HG02571 (cell line): ENCODE measurements around the gene SCRN1.
A peak's percentile ranks its signal among the peaks of the same experiment; 100 is the strongest.

Experiments used
- ATAC-seq: cut with Tn5 transposase; IDR thresholded peaks from one replicate; pipeline ENCODE4 v1.9.1; 2021; ENCODE audit warnings: mild to moderate bottlenecking, moderate library complexity; ENCODE audit not compliant: unreplicated experiment

SCRN1 gene

GRCh38 chr7:30010021-30010420, 20.4 kb upstream of the SCRN1 start:
- no peak for ATAC-seq

GRCh38 chr7:30005464-30005863, 15.9 kb upstream of the SCRN1 start:
- no peak for ATAC-seq

- ATAC-seq: no peak
Measured at GRCh38 chr7:30003098-30003497, 13.5 kb upstream of the SCRN1 start.

GRCh38 chr7:30001998-30002397, 12.4 kb upstream of the SCRN1 start:
- ATAC-seq: no peak

GRCh38 chr7:29998489-29998888, 8.9 kb upstream of the SCRN1 start:
- ATAC-seq: no peak

- no peak for ATAC-seq
Measured at GRCh38 chr7:29996321-29996720, 6.7 kb upstream of the SCRN1 start.

GRCh38 chr7:29995652-29996051, 6.1 kb upstream of the SCRN1 start:
- ATAC-seq: no peak

- ATAC-seq: no peak
Measured at GRCh38 chr7:29993140-29993539, 3.5 kb upstream of the SCRN1 start.

- no peak for ATAC-seq
Measured at GRCh38 chr7:29991937-29992336, 2.3 kb upstream of the SCRN1 start.

GRCh38 chr7:29990931-29991330, 1.3 kb upstream of the SCRN1 start:
- no peak for ATAC-seq

- ATAC-seq: peak; percentile 36
Measured at GRCh38 chr7:29988424-29989256, 961 bp downstream of the SCRN1 start.

DNA sequence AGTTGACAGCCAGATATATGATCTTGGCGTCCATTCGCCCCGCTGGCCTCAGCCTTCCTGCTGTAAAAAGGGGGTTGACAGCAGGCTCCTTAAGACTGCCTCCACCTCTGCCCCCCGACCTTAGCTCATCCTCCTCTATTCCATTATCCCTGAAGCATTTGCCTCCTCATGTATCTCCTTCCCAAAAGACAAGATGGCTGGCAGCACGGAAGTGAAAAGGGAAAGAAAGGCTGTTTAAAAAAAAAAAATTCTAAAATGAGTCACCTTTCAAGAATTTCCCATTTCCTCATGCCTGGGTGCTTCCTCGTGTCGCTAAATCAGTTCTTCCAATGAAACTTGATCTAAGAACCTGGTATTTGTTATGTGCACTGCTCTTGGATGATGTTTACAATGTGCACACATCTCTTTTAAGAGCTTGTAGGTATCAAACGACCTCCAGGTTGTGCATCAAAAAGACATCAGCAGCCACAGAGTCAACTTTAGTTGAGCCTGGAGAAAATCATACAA, 1.7 kb downstream of the SCRN1 start:
- ATAC-seq: no peak

GRCh38 chr7:29987083-29987482, 2.5 kb downstream of the SCRN1 start:
- no peak for ATAC-seq

DNA sequence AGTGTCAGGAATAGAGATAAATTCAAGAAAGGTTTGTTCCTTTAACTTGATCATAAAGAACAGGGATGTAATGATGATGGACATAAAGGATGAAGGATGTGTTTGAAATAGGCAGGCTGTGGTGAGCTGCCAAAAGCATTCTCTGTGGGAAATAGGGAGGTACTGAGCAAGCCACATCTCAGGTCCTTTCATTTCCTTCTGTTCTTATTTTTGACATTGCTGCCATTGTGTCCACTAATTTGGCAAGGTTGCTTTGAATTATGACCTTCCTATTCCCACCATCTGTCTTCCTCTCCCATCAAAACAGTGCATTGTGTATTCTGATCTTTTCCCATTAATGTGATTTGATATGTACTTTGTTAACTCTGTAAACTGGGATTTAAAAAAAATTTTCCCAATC, 9.4 kb downstream of the SCRN1 start:
- no peak for ATAC-seq

DNA sequence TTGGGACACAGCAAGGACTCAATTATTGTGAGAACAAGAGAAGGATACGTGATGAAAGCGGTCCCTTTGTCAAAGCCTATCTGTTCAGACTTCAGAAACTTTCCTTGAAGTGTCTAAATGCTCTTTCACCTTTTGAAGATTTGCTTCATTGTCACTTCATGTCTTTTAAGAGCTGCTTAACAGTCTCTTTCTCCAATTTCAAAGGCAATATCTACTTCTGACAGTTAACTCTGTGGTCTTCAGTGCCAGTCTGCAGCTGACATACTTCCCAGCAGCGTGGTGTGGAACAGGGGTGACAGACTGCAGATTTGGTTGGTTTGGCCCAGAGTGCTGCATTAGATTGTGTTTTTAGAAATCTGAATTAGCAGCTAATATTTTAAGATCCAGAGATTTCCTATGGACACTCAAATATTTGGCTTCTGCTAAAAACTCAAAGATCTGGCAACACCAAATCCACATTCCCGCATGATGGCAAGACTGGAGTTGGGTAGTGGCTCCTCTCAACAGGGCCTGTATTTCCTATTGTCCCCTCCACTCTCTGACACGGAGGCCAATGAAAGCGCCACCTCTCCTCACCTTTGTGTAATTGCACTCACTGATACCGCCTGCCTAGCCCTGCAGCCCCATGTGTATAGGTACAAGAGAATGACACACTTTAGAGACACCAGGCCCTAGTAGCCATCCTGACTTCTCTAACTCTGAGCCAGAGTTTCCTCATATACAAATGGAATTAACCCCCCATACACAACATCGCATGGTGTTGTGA, 11.5 kb downstream of the SCRN1 start:
- ATAC-seq: no peak

GRCh38 chr7:29976673-29977415, 12.8 kb downstream of the SCRN1 start:
- ATAC-seq: no peak

- ATAC-seq: no peak
Measured at GRCh38 chr7:29976266-29976665, 13.3 kb downstream of the SCRN1 start.

GRCh38 chr7:29975561-29975960, 14.0 kb downstream of the SCRN1 start:
- no peak for ATAC-seq

DNA sequence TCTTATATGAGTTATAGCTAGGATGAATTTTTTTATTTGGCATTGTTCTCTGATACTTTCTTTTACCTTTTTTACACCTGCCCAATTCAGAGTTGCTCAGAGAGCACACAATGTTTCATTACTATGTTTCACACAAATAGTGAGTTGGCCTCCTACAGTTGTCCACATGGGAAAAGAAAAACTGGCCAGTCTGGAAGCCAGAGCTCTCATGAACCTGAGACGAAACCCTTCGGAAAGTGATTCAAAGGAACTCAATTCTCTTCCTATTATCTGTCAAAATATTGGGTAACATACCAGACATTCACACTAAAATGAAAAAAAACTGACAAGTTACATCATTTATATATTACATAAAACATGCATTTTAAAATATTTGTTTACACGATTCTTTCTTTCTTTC, 15.3 kb downstream of the SCRN1 start:
- no peak for ATAC-seq

DNA sequence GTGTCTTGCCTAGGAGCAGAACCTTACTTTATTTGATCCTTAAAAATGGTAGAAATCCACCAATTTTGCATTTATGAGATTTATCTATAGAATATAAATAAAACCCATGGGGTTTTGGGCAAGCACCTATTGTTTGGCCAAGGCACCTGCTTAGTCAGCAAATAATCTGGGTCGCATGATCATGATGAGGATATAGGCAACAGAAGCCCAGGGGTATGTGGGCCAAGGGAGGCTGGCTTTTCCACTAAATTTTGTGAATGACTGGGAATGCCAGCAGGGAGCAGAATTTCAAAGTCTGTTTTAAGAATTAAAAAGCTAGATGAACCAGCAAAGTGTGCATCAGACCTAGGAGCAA, 17.3 kb downstream of the SCRN1 start:
- ATAC-seq: no peak

DNA sequence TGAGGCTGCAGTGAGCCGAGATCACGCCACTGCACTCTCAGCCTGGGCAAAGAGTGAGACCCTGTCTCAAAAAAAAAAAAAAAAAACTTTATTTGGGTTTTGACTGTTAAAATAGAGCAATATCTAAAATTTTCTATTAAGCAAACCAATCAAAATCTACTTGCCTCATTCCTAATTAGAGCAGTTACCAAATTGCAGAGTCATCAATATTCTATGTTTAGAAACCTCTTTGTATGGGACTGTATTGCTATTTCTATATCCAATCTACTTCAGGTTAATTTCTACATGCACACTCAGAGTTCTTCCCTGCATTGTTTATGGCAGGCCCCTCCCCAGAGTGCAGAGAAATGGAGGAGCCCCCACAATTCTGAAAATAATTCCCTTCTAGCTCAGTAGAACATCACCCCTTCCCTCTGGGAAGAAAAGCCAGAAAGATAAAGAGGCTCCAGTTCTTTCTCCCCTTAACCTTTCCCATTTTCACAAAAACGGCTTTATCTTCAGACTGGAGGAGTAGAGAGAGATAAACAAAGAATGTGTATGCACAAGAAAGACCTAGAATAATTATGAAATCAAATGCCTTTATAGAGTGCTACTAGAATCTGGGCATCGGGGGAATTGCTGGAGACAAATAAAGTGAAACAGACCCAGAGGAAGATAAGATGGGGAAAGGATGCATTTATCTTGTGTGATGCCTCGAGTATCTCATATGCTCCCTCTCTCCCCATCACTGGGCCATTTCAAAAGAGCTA, 17.9 kb downstream of the SCRN1 start:
- no peak for ATAC-seq
